ENCODE data around the gene BAG1.

- TF ChIP-seq POLR2AphosphoS5 (IDR thresholded peaks at IDR 0.05; ENCODE audit: low read depth, low read length) (no peak), POLR2A (IDR thresholded peaks at IDR 0.05; ENCODE audit: low read depth, low read length) (no peak), TAF1 (IDR thresholded peaks at IDR 0.05; ENCODE audit: borderline replicate concordance, low read depth, low read length) (no peak)
These were observed 1.1 kb downstream of the BAG1 start for GRCh38 chr9:33263131-33264002.

All from GM12892 (cell line).